BJ (cell line): Measurements from ENCODE around the gene FAM131A. TPM values are rescaled to one million over a fixed set of nuclear protein-coding genes. Genes with fewer than 3 reads are reported as not detected.
A peak's percentile ranks its signal among the peaks of the same experiment; 100 is the strongest.

Experiments used
- CTCF ChIA-PET: fragments of 350-600 bp; formaldehyde crosslinking; extraction: SDS; loops from one replicate; lab custom pipeline; 2021; ENCODE audit warnings: antibody characterized with exemption, inconsistent platforms; lab: Yijun Ruan, JAX
- POLR2A ChIA-PET: fragments of 300-600 bp; sonication (Branson Sonifier 250); formaldehyde crosslinking; extraction: SDS; loops from one replicate; lab custom pipeline; 2021; ENCODE audit warnings: antibody characterized with exemption; lab: Charles Lee
- DNase-seq: peaks from one replicate; pipeline ENCODE4 v3.0.0-alpha.2; 2011; ENCODE audit warnings: low read depth
- H3K27me3 ChIP-seq: 2 replicates; pipeline ENCODE4 v1.6.0; 2011; ENCODE audit warnings: low read length; ENCODE audit not compliant: control insufficient read depth, insufficient read depth
- H3K36me3 ChIP-seq: 2 replicates; pipeline ENCODE4 v1.5.1; 2011; ENCODE audit warnings: low read length; ENCODE audit not compliant: control insufficient read depth, insufficient read depth
- H3K4me3 ChIP-seq: 2 replicates; pipeline ENCODE4 v1.5.1; 2011; ENCODE audit warnings: low read depth, mild to moderate bottlenecking, control low read depth, low read length
- CTCF ChIP-seq: IDR thresholded peaks from 2 replicates; pipeline ENCODE4 v1.5.1; 2011; ENCODE audit warnings: low read depth, mild to moderate bottlenecking, control low read depth, inconsistent platforms, low read length, moderate library complexity; ENCODE audit not compliant: insufficient read depth
- polyA plus RNA-seq: library from polyadenylated mRNA; depleted of rRNA; stranded (reverse); fragments of >200 nt; gene quantifications from 2 replicates; pipeline ENCODE4 v1.2.3, GENCODE V29; 2011

Gene FAM131A
- polyA plus RNA-seq, 1 experiment, result 9.3 TPM

GRCh38 chr3:184361932-184362667 is 24.7 kb downstream of the FAM131A start:
- POLR2A ChIA-PET, result no interaction called here
- DNase-seq, result no peak
- CTCF ChIA-PET, result interaction anchor here (0.7 to 1.3 kb wide), 6 partner anchors 9 to 175 kb away, joined by 3 to 5 read pairs (median 3); no protein-coding TSS in a partner anchor
- no peak for TF ChIP-seq CTCF
- no peaks in the 10 kb centered on the region for H3K27me3 ChIP-seq
- H3K36me3 ChIP-seq, result 0 out of 2 replicates have a peak, but pooled peaks cover under 1% of the 10 kb centered on the region
- H3K4me3 ChIP-seq, result peak overlapping the region; percentile 77

DNA sequence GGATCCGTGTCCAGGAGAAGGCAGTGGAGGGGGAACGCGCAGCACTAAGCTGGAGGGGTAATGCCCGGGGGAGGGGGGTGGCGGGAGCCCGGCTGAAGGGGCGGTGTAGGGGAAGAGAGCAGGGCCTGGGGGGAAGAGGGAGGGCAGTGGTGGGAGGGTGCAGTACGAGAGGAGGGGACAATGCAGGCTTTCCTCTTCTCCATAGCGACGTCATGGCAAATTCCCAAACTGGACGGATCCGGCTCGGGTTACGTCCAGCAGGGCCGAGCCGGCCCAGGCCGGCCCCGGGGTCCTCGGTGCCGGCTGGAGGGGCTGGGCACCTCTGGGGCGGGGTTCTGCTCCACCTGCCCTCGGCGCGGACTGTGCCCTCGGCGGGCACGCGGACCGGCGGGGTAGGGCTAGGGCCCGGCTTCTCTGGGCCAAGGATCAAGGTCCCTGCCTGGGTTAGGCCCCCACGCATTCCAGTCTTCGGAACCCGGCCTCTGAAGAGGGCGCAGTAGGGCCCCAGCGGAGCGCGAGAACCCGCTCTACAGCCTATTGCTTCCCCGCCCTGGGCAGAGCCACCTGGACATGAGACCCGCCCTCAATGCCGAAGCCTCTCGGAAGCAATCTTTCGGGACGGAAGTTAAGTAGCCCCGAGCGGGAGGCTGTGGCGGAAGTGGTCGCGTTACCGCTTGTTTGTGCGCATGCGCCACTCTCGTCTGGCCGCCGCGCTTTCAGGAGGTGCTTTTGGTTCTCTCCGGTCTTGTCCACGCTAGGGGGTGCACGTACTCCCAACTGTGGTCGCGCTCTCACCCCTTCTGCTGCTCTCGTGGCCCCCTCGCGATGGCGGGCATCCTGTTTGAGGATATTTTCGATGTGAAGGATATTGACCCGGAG is 25.5 kb downstream of the FAM131A start:
- no peaks in the 10 kb centered on the region for H3K27me3 ChIP-seq
- ChIA-PET CTCF (interaction anchor here (0.7 to 1.3 kb wide), 6 partner anchors 11 to 175 kb away, joined by 3 to 5 read pairs (median 3); no protein-coding TSS in a partner anchor), POLR2A (no interaction called here)
- peak overlapping the region; percentile 77 for H3K4me3 ChIP-seq
- peak; percentile 81 for DNase-seq
- TF ChIP-seq CTCF, result peak; percentile 82
- peaks cover 2% of the 10 kb centered on the region; the same call in 1 of the 2 replicates for H3K36me3 ChIP-seq

DNA sequence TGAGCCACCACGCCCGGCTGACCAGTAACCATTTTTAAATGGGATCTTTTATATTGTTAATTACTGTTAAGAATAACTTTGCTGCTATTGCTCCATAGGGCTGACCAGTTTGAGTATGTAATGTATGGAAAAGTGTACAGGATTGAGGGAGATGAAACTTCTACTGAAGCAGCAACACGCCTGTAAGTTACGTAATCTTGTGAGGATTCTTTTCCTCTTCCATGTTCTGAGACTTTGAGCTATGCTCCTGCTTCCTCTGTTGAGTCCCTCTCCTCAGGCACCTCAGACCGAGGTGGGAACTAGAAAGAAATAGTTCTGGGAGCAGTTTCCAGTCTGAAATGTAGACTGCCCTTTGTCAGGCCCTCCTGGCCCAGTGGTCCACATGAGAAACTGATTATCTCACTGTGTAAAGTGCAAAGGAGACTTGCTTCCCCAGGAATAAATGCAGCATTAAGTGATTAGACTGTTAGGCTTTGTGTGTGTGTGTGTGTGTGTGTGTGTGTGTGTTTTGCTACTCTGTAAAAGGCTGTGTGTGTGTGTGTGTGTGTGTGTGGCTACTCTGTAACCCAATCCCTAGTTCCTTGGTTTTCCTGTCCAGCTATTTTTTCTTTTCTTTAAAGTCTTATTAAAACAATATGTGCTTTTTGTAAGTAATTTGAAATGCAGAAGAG is 29.4 kb downstream of the FAM131A start:
- peaks cover 4% of the 10 kb centered on the region; the same call in 1 of the 2 replicates for H3K36me3 ChIP-seq
- H3K4me3 ChIP-seq, result no peak overlapping the region
- DNase-seq, result peak; percentile 39
- no peaks in the 10 kb centered on the region for H3K27me3 ChIP-seq
- POLR2A ChIA-PET, result no interaction called here
- CTCF ChIA-PET, result interaction anchor here (0.7 to 10.3 kb wide), 2 partner anchors 72 to 175 kb away, joined by 3 to 195 read pairs; no protein-coding TSS in a partner anchor
- no peak for TF ChIP-seq CTCF

GRCh38 chr3:184368116-184368515 is 30.7 kb downstream of the FAM131A start:
- TF ChIP-seq CTCF, result no peak
- POLR2A ChIA-PET, result no interaction called here
- Histone ChIP-seq H3K27me3 (no peaks in the 10 kb centered on the region), H3K36me3 (peaks cover 4% of the 10 kb centered on the region; the same call in 1 of the 2 replicates), H3K4me3 (no peak overlapping the region)
- DNase-seq, result no peak
- CTCF ChIA-PET, result interaction anchor here (0.7 to 10.3 kb wide), 5 partner anchors 14 to 174 kb away, joined by 3 to 195 read pairs (median 5); no protein-coding TSS in a partner anchor
